HG02981 (cell line): ENCODE measurements around the gene PTPRU.
"Not testable (repeated sequence)": the region's sequence is repeated elsewhere in the genome, so short reads cannot be mapped to it uniquely, and the experiment has no call there.

Experiments used
- ATAC-seq: cut with Tn5 transposase; IDR thresholded peaks from one replicate; pipeline ENCODE4 v1.9.1; 2021; ENCODE audit warnings: mild to moderate bottlenecking, moderate library complexity; ENCODE audit not compliant: unreplicated experiment

The PTPRU gene

DNA sequence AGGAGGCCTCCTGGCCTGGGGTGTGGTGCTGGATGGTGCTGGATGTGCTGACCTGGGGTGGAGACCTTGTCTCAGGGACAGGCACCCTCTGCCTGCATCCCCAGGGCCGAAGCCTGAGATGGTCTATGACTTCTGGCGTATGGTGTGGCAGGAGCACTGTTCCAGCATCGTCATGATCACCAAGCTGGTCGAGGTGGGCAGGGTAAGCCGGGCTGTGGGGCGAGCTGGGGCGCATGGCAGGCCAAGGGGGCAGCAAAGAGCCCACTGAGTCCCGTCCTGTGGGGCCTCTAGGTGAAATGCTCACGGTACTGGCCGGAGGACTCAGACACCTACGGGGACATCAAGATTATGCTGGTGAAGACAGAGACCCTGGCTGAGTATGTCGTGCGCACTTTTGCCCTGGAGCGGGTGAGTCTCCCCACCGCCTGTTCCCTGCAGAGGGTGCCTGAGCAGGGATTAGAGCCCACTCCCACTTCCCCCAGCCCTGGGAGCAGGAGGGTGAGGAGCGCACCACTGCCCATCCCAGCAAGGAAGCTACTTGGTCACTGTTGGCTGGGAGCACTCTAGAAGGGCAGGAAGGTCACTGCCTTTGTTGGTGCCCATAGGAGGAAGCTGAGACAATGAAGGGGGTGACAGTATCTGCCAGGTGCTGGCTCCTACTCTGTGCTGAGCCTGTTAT is 75.2 kb downstream of the PTPRU start:
- ATAC-seq, result no peak

DNA sequence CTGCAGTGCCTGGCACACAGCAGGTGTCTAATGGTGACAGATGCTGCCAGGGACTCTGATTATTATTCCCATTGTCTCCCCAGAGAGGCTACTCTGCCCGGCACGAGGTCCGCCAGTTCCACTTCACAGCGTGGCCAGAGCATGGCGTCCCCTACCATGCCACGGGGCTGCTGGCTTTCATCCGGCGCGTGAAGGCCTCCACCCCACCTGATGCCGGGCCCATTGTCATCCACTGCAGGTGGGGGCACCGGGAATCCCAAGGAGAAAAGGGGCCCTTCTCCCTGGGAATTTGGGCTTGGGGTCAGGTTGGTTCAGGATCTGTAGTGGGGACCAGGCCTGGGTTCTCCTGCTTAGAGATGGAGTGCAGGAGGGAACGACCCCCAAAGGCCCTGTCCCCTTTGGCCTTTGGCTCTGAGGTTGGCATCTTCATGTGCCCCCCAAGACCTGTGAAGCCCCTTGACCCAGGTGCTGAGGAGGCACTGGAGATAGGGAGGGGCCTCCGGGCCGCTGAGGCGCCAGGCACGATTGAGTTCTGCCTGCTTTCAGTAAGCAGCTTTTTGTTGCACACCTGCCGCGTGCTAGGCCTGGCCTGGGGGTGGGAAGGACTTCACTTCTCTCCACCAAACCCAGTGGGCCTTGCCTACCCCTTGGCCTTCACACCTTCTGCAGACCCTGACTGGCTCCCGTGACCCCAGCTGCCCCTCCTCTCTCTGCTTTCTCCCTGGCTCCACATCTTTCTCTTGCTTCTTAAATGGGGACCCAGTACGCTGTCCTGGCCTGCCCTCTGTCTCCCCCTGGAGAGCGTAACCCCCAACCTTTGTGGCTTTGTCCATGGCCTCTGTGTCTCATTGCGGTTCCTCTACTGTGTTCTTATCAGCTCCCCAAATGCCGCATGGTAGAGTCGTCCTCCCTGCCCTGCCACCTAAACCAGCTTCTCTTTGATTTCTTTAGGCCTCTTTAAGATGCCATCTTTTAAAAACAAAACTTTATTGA is 76.4 kb downstream of the PTPRU start:
- no peak for ATAC-seq

DNA sequence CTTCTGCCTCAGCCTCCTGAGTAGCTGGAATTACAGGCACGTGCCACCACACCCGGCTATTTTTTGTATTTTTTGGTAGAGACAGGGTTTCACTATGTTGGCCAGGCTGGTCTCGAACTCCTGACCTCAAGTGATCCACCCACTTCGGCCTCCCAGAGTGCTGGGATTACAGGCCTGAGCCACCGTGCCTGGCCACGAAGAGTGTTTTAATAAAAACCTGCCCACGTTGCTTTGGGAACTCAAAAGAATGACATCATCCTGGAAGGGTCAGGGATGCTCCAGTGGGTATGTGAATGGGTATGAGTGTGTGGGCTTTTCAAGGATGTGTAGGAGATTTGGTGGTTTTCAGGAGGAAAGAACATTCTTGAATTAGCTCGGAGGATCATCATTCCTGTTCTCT is 78.4 kb downstream of the PTPRU start:
- not testable (repeated sequence) for ATAC-seq

DNA sequence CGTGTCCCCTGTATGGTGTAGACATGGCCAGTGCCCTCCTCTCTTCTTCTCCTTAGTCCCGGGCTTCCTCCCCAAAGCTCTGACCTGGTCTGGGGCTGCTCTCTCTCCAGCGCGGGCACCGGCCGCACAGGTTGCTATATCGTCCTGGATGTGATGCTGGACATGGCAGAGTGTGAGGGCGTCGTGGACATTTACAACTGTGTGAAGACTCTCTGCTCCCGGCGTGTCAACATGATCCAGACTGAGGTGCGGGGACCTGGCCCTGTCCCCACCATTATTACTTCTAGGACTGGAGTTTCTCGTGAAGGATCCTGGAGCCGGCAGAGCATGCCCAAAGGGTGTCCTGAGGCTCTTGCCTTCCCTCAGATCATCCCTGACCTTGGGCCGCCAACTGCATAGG is 78.9 kb downstream of the PTPRU start:
- no peak for ATAC-seq

DNA sequence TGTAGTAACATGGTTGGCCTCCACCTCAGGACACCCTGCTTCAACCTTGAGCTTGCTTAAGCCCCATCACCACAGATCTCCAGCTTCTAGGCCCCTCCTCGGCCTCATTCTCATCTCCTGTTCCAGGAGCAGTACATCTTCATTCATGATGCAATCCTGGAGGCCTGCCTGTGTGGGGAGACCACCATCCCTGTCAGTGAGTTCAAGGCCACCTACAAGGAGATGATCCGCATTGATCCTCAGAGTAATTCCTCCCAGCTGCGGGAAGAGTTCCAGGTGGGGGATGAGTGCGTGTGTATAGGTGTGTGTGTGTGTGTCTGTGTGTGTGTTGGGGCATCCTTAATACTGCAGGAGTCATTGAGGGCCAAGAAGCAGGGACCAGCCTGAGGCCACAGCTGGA is 79.6 kb downstream of the PTPRU start:
- ATAC-seq, result no peak

DNA sequence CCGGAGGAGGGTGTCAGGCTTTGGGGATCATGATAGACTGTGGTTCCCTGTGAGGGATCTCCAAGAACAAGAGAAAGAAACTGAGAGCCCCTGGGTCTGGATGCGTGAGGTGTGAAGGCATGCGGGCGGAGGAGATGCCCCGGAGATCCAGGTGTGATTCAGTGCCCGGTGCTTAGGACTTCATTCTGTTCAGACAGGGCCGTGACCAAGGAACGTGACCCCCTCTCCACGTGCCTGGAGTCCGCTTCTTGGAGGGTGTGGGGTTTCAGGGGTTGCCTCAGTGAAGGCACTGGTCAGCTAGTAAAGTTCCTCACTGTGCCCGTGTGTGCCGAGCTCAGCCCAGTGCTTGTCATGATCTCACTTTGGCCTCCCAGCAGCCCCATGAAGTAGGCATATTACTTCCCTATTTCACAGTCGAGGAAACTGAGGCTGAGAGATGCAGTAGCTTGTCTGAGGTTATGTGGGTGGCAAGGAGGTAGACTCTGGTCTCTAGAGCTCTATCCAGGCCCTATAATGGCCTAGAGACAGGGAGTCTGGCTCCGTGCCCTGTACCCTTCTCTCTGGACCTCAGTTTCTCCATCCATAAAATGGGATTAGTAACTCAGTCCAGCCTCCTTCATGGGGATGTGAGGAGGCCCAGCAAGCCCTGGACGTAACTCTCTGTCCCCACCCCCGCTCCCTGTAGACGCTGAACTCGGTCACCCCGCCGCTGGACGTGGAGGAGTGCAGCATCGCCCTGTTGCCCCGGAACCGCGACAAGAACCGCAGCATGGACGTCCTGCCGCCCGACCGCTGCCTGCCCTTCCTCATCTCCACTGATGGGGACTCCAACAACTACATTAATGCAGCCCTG is 81.0 kb downstream of the PTPRU start:
- ATAC-seq, result no peak

DNA sequence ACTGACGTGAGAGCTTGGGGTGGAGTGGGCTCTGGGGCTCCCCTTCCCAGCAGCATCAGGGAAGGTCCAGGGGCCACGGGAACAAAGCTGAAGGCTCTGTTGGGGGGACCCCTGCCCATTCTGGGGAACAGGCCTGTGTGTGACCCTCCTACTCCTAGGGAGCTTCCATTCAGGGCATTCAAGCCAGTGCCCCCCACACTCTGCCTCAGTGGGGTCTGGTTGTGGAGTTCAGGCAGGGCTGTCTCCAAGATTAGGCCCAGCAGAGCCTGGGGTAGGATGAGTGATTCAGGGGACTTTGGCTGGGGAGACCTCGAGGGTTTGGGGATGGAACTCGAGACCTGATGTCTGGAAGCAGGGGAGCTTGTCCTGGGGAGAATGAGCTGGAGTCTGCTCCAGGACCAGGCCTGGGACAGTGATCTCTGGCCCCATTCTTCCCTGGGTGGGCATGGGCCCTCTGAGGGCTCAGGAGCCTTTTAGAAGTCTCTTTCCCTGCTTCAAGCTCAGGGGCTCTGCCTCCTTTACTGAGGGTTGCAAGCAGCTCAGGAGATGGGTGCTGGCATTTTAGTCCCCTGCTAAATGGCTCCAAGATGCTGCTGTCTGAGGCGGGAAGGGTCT is 81.7 kb downstream of the PTPRU start:
- no peak for ATAC-seq

DNA sequence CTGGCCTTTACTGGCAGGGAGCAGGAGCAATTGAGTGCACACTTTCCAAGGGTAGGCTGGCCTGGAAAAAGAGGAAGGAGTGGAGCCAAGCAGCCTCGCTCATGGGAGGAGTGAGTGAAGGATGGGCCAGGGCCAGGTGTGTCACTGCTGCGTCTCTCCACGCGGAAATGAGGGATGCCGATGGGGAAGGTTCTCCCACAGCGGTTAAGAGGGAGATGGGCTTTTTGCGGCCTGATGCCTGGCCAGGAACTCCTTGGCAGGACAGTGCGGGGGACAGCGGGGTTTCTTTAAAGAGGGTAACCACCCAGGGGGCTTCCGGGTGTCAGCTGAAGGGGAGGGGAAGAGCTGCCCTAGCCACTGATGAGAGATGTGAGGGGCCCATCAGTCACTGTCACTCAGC is 82.4 kb downstream of the PTPRU start:
- no peak for ATAC-seq

DNA sequence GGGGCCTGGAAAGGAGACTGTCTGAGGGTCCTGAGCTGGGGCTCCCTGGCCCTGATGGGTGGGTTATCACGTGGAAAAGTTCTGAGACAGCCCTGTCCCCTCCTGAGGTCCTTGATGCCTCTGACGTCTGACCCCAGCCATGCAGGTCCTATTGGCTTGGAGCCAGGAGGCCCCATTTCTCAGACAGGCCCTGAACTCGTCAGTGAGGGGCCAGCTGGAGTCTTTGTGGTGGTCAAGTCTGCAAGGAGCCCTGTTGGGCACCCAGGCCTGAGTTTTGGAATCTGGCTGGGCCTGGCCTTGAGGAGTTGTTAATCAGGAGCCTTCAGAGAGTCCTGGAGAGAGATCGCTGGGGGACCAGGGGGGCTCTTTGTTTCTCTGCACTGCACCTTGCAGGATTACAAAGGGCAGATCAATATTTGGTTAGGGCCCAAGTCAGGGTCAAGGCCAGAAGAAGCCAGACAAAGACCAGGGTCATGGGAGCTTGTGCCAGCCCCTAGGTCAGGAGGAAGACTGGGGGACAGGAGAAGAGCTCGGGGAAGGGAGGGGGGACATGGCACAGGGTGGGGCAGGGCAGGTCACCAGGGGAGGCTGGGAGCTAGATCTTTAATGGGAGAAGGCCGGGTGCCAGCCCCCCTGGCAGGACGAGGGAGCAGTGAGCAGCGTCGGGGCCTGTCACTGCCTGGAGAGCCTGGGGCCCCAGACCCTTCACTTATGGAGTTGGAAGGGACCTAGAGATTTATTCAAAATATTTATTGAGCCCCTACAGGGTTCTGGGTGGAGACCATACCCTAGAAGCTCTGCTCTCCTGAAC is 83.2 kb downstream of the PTPRU start:
- ATAC-seq, result no peak

DNA sequence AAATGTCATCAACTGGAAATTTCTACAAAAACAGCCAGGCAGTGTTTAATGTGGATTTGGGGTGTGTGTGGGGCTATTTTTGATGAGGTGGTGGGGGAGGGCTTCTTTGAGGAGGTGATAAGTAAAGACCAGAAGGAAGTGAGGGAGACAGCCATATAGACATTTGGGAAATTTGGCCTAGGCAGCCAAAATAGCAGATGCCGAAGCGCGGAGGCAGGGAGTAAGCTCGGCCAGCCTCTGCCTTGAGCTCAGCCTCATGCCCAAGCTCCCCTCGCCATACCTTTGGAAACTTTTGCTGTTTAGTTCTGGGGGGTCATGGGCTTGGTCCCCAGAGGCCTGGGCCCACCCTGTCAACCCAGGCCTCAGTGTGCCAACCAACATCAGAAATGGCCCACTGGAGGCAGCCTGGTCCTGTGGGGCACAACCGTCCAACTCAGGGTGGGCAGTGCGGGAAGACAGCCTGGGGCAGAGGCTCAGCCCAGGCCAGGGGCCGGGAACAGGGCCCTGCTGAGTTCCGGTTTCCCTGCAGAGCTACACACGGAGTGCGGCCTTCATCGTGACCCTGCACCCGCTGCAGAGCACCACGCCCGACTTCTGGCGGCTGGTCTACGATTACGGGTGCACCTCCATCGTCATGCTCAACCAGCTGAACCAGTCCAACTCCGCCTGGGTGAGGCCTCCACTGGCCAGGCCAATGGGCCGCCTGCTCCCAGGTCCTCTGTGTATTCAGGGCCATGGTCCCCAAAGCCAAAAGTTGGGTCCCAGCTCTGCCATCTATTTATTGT is 84.0 kb downstream of the PTPRU start:
- no peak for ATAC-seq

DNA sequence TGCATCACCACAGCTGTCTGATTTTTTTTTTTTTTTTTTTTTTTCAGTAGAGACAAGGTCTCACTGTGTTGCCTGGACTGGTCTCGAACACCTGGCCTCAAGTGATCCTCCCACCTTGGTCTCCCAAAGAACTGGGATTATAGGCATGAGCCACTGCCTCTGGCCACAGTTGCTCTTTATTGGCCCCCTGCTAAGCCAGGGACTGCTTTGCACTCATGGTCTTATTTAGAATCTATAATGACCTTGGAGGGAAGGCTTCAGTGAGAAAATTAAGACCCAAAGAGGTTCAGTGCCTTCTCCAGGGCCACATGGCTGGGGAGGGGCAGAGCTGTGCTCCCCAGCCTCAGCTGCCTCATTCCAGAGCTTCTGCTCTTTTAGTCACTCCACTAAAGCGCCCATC is 84.9 kb downstream of the PTPRU start:
- ATAC-seq, result no peak

DNA sequence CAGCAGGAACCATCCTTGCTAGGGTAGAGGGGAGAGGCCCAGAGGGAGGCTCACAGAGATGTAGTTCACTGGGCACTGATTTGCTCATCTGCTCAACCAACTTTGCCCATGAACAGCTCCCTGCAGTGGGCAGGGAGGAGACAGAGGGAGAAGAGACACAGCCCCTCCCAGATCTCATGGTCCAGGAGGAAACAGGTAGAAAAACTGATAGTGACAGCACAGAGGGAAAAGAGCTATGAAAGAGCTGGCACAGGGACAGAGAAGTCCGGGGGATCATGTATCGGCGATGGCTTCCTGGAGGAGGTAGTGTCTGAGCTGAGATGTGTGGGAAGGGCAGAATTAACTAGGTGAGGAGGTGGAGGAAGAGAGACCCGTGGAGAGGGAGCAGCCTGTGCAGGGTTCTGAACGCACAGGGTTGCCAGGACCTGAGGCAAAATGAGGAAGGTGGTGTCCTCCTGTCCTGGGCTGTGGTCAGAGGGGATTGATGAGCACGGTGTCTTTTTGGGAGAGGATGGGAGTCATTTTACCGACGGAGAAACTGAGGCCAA is 85.9 kb downstream of the PTPRU start:
- ATAC-seq, result no peak

DNA sequence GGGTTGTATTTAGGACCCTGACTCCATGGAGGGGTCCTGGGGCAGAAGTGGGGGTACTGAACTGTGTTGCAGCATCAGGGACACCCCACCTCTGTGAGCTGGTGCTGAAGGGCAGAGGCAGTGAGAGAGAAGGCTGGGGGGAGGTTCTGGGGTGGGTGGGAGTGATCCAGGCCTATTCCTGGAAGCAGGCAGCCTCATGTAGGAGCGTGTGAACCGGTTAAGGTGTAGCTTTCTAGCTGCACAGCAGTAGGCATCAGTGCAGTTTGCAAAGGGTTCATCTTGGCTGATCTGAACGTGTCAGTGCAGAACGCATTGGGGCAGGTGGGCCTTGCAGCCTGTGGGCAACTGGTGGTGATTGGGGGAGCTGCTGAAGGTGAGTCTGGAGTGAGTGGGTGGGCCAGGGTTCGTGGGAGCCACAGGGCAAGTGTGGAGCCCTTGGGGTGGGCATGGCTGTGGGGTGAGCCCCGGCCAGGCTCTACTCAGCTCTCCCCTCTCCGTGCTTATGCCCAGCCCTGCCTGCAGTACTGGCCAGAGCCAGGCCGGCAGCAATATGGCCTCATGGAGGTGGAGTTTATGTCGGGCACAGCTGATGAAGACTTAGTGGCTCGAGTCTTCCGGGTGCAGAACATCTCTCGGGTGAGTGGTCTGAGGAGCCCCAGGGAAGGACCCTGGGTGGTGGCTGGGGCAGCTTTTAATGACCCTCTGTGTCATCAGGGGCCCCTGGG is 86.7 kb downstream of the PTPRU start:
- no peak for ATAC-seq

DNA sequence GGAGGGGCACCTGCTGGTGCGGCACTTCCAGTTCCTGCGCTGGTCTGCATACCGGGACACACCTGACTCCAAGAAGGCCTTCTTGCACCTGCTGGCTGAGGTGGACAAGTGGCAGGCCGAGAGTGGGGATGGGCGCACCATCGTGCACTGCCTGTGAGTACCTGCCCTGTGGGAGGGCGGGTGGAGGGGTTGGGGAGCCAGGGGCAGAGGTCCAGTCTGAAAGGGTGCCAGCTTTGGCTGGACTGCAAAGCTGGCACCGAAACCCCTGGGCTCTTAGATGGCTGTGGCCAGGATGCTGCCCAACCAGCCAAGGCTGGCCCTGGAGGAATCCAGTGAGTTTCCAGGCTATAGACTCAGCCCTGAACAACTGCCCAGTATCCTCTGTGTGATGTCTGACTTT is 87.3 kb downstream of the PTPRU start:
- ATAC-seq, result no peak

DNA sequence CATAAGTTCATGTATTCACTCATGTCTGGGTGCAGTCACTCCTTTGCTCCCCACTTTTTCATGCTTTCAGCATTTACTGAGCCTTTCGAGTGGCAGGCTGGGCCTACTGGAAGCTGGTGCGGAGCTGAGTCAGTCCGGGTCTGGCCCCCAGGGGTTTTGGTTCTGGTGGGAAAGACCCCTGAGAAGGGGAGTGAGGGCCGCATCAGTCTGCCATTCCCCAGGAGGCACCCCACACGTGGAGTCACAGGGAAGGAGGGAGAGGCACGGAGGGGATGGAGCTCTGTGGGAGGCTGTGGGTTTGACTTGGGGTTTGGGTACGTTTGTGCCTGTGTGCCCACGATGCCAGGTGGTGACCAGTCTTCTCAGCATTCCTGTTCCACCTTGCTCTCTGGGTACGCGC is 87.9 kb downstream of the PTPRU start:
- no peak for ATAC-seq

DNA sequence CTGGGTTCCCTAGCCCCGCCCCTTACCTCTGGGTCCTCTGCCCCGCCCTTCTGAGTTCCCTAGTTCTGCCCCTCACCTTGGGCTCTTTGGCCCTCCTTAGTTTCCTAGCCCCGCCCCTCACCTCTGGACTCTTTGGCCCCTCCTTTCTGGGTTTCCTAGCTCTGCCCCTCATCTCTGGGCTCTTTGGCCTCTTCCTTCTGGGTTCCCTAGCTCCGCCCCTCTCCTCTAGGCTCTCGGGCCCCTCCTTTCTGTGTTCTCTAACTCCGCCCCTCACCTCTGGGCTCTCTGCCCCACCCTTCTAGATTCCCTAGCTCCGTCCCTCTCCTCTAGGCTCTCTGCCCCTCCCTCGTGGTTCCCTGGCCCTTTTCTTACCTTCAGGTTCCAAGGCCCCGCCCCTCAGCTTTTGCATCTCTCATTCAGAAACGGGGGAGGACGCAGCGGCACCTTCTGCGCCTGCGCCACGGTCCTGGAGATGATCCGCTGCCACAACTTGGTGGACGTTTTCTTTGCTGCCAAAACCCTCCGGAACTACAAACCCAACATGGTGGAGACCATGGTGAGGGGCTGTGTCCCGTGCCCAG is 88.5 kb downstream of the PTPRU start:
- no peak for ATAC-seq

DNA sequence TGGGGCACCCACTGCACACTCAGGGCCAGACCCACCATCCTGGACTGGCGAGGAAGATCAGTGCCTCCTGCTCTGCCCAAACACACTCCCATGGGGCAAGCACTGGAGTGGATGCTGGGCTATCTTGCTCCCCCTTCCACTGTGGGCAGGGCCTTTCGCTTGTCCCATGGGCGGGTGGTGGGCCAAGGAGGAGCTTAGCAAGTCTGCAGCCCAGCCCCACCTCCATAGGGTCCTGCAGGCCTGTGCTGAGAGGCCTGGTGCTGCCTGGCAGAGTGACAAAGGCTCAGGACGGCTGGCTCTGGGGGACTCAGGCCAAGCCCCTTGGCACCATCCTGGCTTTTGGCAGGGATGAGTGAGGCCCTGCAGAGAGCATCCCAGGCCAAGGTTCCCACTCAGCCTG is 89.4 kb downstream of the PTPRU start:
- no peak for ATAC-seq

DNA sequence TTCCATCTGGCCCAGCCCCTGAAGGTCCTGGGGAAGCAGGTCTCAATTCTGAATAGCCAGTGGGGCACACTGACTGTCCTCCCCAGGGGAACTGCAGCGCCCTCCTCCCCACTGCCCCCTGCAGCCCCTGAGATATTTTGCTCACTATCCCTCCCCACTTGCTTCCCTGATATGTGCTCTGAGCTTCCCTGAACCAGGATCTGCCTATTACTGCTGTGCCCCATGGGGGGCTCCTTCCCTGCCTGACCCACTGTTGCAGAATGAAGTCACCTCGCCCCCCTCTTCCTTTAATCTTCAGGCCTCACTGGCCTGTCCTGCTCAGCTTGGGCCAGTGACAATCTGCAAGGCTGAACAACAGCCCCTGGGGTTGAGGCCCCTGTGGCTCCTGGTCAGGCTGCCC is 89.8 kb downstream of the PTPRU start:
- ATAC-seq, result no peak
